A549 (cell line): Measurements from ENCODE around the gene SDS.

ENCODE experiments used
- CHD2 ChIP-seq: fragments of 150-350 bp; IDR thresholded peaks from 2 replicates; pipeline ENCODE4 v1.6.1; 2014; ENCODE audit warnings: low read length; ENCODE audit not compliant: partially characterized antibody
- CHD4 ChIP-seq: fragments of 200-600 bp; sonication (generic); IDR thresholded peaks from 2 replicates; pipeline ENCODE4 v1.6.1; 2016; ENCODE audit warnings: antibody characterized with exemption, mild to moderate bottlenecking, borderline replicate concordance
- MAFK ChIP-seq: fragments of 450-650 bp; IDR thresholded peaks from 2 replicates; pipeline ENCODE4 v1.6.1; 2014; ENCODE audit not compliant: partially characterized antibody
- TF ChIP-seq, protein P1 (sequence below): fragments of >200 bp; sonication (Bioruptor Twin); formaldehyde crosslinking; IDR thresholded peaks from 3 replicates; pipeline ENCODE4 v1.5.1; 2016

GRCh38 chr12:113385282-113385882, 18.3 kb downstream of the SDS start:
- no peak for TF ChIP-seq CHD2
- TF ChIP-seq, protein P1, sequence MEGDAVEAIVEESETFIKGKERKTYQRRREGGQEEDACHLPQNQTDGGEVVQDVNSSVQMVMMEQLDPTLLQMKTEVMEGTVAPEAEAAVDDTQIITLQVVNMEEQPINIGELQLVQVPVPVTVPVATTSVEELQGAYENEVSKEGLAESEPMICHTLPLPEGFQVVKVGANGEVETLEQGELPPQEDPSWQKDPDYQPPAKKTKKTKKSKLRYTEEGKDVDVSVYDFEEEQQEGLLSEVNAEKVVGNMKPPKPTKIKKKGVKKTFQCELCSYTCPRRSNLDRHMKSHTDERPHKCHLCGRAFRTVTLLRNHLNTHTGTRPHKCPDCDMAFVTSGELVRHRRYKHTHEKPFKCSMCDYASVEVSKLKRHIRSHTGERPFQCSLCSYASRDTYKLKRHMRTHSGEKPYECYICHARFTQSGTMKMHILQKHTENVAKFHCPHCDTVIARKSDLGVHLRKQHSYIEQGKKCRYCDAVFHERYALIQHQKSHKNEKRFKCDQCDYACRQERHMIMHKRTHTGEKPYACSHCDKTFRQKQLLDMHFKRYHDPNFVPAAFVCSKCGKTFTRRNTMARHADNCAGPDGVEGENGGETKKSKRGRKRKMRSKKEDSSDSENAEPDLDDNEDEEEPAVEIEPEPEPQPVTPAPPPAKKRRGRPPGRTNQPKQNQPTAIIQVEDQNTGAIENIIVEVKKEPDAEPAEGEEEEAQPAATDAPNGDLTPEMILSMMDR: no peak
- no peak for TF ChIP-seq CHD4
- TF ChIP-seq MAFK: no peak
